ENCODE data around the gene FGFRL1.
"Not testable (repeated sequence)": the region's sequence is repeated elsewhere in the genome, so short reads cannot be mapped to it uniquely, and the experiment has no call there.

Gene FGFRL1

GRCh38 chr4:1051472-1051871 is 40.0 kb downstream of the FGFRL1 start:
- DNase-seq (ENCODE audit: low spot score): no peak

GRCh38 chr4:1052231-1052671 is 40.8 kb downstream of the FGFRL1 start:
- no peak for DNase-seq (ENCODE audit: low spot score)

GRCh38 chr4:1053080-1053661 is 41.7 kb downstream of the FGFRL1 start:
- no peak for DNase-seq (ENCODE audit: low spot score)

- DNase-seq (ENCODE audit: low spot score): not testable (repeated sequence)
Observed at GRCh38 chr4:1053891-1054290, 42.5 kb downstream of the FGFRL1 start.

- DNase-seq (ENCODE audit: low spot score): not testable (repeated sequence)
Observed at GRCh38 chr4:1054696-1055242, 43.3 kb downstream of the FGFRL1 start.

- DNase-seq (ENCODE audit: low spot score): not testable (repeated sequence)
Observed at GRCh38 chr4:1055243-1055701, 43.8 kb downstream of the FGFRL1 start.

- DNase-seq (ENCODE audit: low spot score): no peak
Observed at GRCh38 chr4:1055721-1056590, 44.5 kb downstream of the FGFRL1 start.

- DNase-seq (ENCODE audit: low spot score): no peak
Observed at GRCh38 chr4:1056671-1057402, 45.4 kb downstream of the FGFRL1 start.

- no peak for DNase-seq (ENCODE audit: low spot score)
Observed at GRCh38 chr4:1057403-1057745, 45.9 kb downstream of the FGFRL1 start.

- no peak for DNase-seq (ENCODE audit: low spot score)
Observed at GRCh38 chr4:1058198-1058996, 47.0 kb downstream of the FGFRL1 start.

- DNase-seq (ENCODE audit: low spot score): no peak
Observed at GRCh38 chr4:1058997-1059665, 47.7 kb downstream of the FGFRL1 start.

GRCh38 chr4:1060121-1060520 is 48.7 kb downstream of the FGFRL1 start:
- no peak for DNase-seq (ENCODE audit: low spot score)

- DNase-seq (ENCODE audit: low spot score): no peak
Observed at GRCh38 chr4:1060621-1061020, 49.2 kb downstream of the FGFRL1 start.

GRCh38 chr4:1061056-1061700 is 49.8 kb downstream of the FGFRL1 start:
- no peak for DNase-seq (ENCODE audit: low spot score)

GRCh38 chr4:1061760-1062159 is 50.3 kb downstream of the FGFRL1 start:
- no peak for DNase-seq (ENCODE audit: low spot score)

- no peak for DNase-seq (ENCODE audit: low spot score)
Observed at GRCh38 chr4:1062419-1062818, 51.0 kb downstream of the FGFRL1 start.

GRCh38 chr4:1065732-1066131 is 54.3 kb downstream of the FGFRL1 start:
- no peak for DNase-seq (ENCODE audit: low spot score)

GRCh38 chr4:1069394-1069793 is 58.0 kb downstream of the FGFRL1 start:
- DNase-seq (ENCODE audit: low spot score): no peak

- peak; percentile 69 for DNase-seq (ENCODE audit: low spot score)
Observed at GRCh38 chr4:1072830-1073446, 61.5 kb downstream of the FGFRL1 start.

- no peak for DNase-seq (ENCODE audit: low spot score)
Observed at GRCh38 chr4:1074077-1074476, 62.7 kb downstream of the FGFRL1 start.
